Endodermal cell (in vitro differentiated cells): ENCODE measurements around the gene NFKBIB. TPM values are rescaled to one million over a fixed set of nuclear protein-coding genes. Genes with fewer than 3 reads are reported as not detected.

Experiments used
- DNase-seq: peaks from one replicate; pipeline ENCODE4 v3.0.0-alpha.2; 2017
- H3K27ac ChIP-seq: 2 replicates; pipeline ENCODE4 v1.5.1; 2013; ENCODE audit warnings: mild to moderate bottlenecking, low read depth, low read length, moderate library complexity
- H3K27me3 ChIP-seq: 2 replicates; pipeline ENCODE4 v1.6.1; 2013; ENCODE audit warnings: mild to moderate bottlenecking, low read length, moderate library complexity; ENCODE audit not compliant: insufficient read depth, control insufficient read depth, poor library complexity, severe bottlenecking
- H3K36me3 ChIP-seq: 2 replicates; pipeline ENCODE4 v1.7.0; 2013; ENCODE audit warnings: mild to moderate bottlenecking, low read length, moderate library complexity; ENCODE audit not compliant: control insufficient read depth, insufficient read depth
- H3K4me1 ChIP-seq: one replicate; pipeline ENCODE4 v1.7.0; 2013; ENCODE audit warnings: low read length; ENCODE audit not compliant: control insufficient read depth, insufficient read depth
- H3K4me3 ChIP-seq: 2 replicates; pipeline ENCODE4 v1.5.1; 2013; ENCODE audit warnings: mild to moderate bottlenecking, low read length, moderate library complexity
- H3K9ac ChIP-seq: 2 replicates; pipeline ENCODE4 v1.6.1; 2013; ENCODE audit warnings: mild to moderate bottlenecking, low read length, moderate library complexity; ENCODE audit not compliant: poor library complexity, severe bottlenecking; ENCODE audit errors: extremely low read depth
- H3K9me3 ChIP-seq: 2 replicates; pipeline ENCODE4 v1.6.1; 2013; ENCODE audit warnings: mild to moderate bottlenecking, low read length, moderate library complexity; ENCODE audit not compliant: control insufficient read depth
- H3K27ac Mint-ChIP-seq: 2 replicates; pipeline ENCODE4 v1.8.0; 2020; ENCODE audit warnings: mixed read lengths
- H3K27me3 Mint-ChIP-seq: 2 replicates; pipeline ENCODE4 v1.8.0; 2021; ENCODE audit warnings: mild to moderate bottlenecking, mixed read lengths; ENCODE audit not compliant: insufficient read depth
- H3K36me3 Mint-ChIP-seq: 2 replicates; pipeline ENCODE4 v1.8.0; 2020; ENCODE audit warnings: low read depth, mixed read lengths
- H3K4me1 Mint-ChIP-seq: 2 replicates; pipeline ENCODE4 v1.8.0; 2020; ENCODE audit warnings: mixed read lengths
- H3K4me3 Mint-ChIP-seq: 2 replicates; pipeline ENCODE4 v1.8.0; 2020; ENCODE audit warnings: mild to moderate bottlenecking, moderate library complexity, mixed read lengths
- H3K9me3 Mint-ChIP-seq: 2 replicates; pipeline ENCODE4 v1.8.0; 2020; ENCODE audit warnings: mild to moderate bottlenecking, mixed read lengths
- WGBS, 2 experiments: methylation state at CpG; one replicate each; pipeline versions ENCODE4 v1.1.5 to v1.1.7; 2013; ENCODE audit warnings: missing lambda C conversion rate in 2 of 2, mixed read lengths in 1 of 2; ENCODE audit not compliant: insufficient coverage in 1 of 2, insufficient read length in 1 of 2; 5-methylcytosine and 5-hydroxymethylcytosine counted together
- total RNA-seq, 2 donors: library from RNA; stranded (reverse); fragmentation: NEBNext Ultra II Directional in 1 of 2; extraction: Animal tissue kit (Norgen Biotek cat#: 25700) in 1 of 2; gene quantifications; 2 replicates in 1 of 2; 3 replicates in 1 of 2; pipeline ENCODE4 v1.2.1, GENCODE V29; 2021
- TF ChIP-seq, protein P1 (sequence below): fragments of 200-600 bp; sonication (generic); conservative IDR thresholded peaks from 2 replicates; pipeline ENCODE4 v1.5.0; 2021; ENCODE audit warnings: antibody characterized with exemption, mild to moderate bottlenecking

Gene NFKBIB
- total RNA-seq, 2 donors from 2014 or later, result 20.7 to 24.3 TPM

- peaks cover 17% of the 10 kb centered on the region for H3K4me1 Mint-ChIP-seq
- H3K4me1 ChIP-seq, result peaks cover 8% of the 10 kb centered on the region
- no peak for DNase-seq
- H3K27ac Mint-ChIP-seq, result peak overlapping the region; percentile 99
- TF ChIP-seq, protein P1, sequence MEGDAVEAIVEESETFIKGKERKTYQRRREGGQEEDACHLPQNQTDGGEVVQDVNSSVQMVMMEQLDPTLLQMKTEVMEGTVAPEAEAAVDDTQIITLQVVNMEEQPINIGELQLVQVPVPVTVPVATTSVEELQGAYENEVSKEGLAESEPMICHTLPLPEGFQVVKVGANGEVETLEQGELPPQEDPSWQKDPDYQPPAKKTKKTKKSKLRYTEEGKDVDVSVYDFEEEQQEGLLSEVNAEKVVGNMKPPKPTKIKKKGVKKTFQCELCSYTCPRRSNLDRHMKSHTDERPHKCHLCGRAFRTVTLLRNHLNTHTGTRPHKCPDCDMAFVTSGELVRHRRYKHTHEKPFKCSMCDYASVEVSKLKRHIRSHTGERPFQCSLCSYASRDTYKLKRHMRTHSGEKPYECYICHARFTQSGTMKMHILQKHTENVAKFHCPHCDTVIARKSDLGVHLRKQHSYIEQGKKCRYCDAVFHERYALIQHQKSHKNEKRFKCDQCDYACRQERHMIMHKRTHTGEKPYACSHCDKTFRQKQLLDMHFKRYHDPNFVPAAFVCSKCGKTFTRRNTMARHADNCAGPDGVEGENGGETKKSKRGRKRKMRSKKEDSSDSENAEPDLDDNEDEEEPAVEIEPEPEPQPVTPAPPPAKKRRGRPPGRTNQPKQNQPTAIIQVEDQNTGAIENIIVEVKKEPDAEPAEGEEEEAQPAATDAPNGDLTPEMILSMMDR, result peak; percentile 1
- peak overlapping the region; percentile 62 for H3K9ac ChIP-seq
- H3K27ac ChIP-seq, result peak overlapping the region; percentile 83
- H3K9me3 Mint-ChIP-seq, result peaks cover 11% of the 10 kb centered on the region
- peak overlapping the region; percentile 85 for H3K4me3 Mint-ChIP-seq
- H3K36me3 Mint-ChIP-seq, result peaks cover 27% of the 10 kb centered on the region
- no peaks in the 10 kb centered on the region for H3K27me3 Mint-ChIP-seq
- H3K27me3 ChIP-seq, result no peaks in the 10 kb centered on the region
- peak overlapping the region; percentile 86 for H3K4me3 ChIP-seq
- H3K9me3 ChIP-seq, result no peaks in the 10 kb centered on the region
- 15 to 23% methylated on average over 34 to 40 of the region's 40 CpGs for WGBS, 2 experiments
- H3K36me3 ChIP-seq, result peaks cover 25% of the 10 kb centered on the region
Measured at GRCh38 chr19:38850976-38851621, 48.7 kb upstream of the NFKBIB start.

DNA sequence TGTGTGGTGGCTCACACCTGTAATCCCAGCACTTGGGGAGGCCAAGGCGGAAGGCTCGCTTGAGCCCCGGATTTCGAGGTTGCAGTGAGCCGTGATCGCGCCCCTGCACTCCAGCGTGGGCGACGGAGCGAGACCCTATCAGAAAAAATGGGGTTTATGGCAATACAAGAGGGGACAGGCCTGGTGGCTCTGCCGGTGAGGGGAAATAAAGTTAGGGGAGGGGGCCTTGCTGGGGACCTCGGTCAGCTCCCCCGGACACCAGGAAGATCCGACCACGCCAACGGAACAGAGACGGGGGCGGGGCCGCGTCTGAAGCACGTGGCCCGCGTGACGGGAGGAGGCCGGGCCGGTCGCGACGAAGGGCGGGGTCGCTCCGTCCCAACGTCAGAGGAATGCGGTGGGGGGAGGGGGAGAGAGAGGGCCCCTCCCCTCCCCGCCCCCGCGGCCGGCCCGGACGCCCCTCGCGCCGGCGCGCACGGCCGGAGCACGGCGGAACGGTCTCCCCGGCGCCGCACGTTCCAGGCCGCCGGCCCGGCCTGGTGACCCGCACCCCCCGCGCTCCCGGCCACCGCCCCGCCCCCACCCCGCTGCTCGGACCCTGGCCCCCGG lies 48.0 kb upstream of the NFKBIB start:
- H3K36me3 ChIP-seq, result peaks cover 19% of the 10 kb centered on the region
- H3K27me3 Mint-ChIP-seq, result no peaks in the 10 kb centered on the region
- no peaks in the 10 kb centered on the region for H3K27me3 ChIP-seq
- H3K9me3 ChIP-seq, result no peaks in the 10 kb centered on the region
- peaks cover 17% of the 10 kb centered on the region for H3K9me3 Mint-ChIP-seq
- WGBS, 2 experiments, result 2 to 15% methylated on average over 12 to 64 of the region's 67 CpGs
- H3K27ac Mint-ChIP-seq, result peak overlapping the region; percentile 99
- peak; percentile 95 for DNase-seq
- peaks cover 22% of the 10 kb centered on the region for H3K36me3 Mint-ChIP-seq
- H3K27ac ChIP-seq, result peak overlapping the region; percentile 87
- peak overlapping the region; percentile 86 for H3K4me3 ChIP-seq
- peak overlapping the region; percentile 95 for H3K9ac ChIP-seq
- H3K4me3 Mint-ChIP-seq, result peak overlapping the region; percentile 85
- H3K4me1 ChIP-seq, result peaks cover 8% of the 10 kb centered on the region
- TF ChIP-seq, protein P1, result no peak
- H3K4me1 Mint-ChIP-seq, result peaks cover 17% of the 10 kb centered on the region

- H3K27me3 ChIP-seq, result no peaks in the 10 kb centered on the region
- peak overlapping the region; percentile 88 for H3K4me3 ChIP-seq
- no peaks in the 10 kb centered on the region for H3K9me3 ChIP-seq
- H3K27ac ChIP-seq, result peak overlapping the region; percentile 87
- peaks cover 12% of the 10 kb centered on the region for H3K36me3 ChIP-seq
- peaks cover 18% of the 10 kb centered on the region for H3K9me3 Mint-ChIP-seq
- 2 to 4% methylated on average over 13 to 50 of the region's 52 CpGs for WGBS, 2 experiments
- H3K4me1 Mint-ChIP-seq, result peaks cover 16% of the 10 kb centered on the region
- peaks cover 16% of the 10 kb centered on the region for H3K36me3 Mint-ChIP-seq
- peaks cover 4% of the 10 kb centered on the region for H3K4me1 ChIP-seq
- TF ChIP-seq, protein P1, result no peak
- H3K27ac Mint-ChIP-seq, result peak overlapping the region; percentile 99
- H3K4me3 Mint-ChIP-seq, result peak overlapping the region; percentile 85
- no peaks in the 10 kb centered on the region for H3K27me3 Mint-ChIP-seq
- H3K9ac ChIP-seq, result peak overlapping the region; percentile 95
- DNase-seq, result peak; percentile 77
Measured at GRCh38 chr19:38852231-38853044, 47.3 kb upstream of the NFKBIB start.
